Measurements from ENCODE around the gene MAP4K2.

The MAP4K2 gene

DNA sequence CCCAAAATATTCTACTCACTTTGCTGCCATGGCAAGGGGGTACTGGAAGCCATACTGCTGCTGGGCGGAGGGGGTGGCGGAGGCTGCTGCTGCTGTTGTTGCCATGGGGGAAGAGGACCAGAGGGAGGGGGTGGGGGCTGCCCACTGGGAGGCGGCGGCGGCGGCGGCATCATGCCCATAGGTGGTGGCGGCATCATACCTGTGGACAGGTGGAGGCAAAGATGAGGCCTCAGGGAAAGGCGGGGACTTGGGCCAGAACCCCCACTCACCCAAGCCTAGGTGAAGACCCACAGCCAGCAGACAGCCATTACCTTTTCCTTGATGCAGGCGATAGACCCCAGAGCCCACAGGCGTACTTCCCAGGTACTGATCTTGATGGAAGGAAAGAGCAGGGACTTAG, 36.1 kb downstream of the MAP4K2 start:
- DNase-seq = no peak

GRCh38 chr11:64765851-64766665, 37.0 kb downstream of the MAP4K2 start:
- no peak for DNase-seq

DNA sequence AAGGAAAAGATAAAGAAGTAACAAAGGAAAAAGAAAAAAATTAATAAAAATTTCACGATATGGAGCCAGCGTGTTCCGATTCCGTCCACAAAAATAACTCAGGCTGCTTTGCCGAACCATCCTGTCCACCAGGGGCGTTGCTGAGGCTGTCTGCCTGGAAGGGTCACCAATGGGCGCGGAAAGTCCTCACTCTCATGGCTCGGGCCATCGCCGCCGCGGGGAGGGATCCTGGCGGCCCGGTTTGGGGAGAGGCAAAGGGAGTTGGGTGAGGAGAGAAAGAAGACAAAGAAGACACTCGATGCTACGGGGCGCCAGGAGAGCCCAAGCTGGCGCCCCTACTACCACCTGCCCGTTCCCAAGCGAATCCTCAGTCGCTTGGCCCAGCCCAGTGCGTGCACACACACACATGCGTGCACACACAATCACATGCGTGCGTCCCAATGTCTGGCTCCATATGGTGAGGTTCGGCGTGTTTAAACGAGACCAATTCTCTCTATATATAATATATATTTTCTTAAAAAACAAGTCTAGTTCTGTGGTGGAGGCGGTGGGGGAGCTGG, 37.6 kb downstream of the MAP4K2 start:
- DNase-seq = no peak

- no peak for DNase-seq
These were observed 38.3 kb downstream of the MAP4K2 start for GRCh38 chr11:64764753-64765152.

- no peak for DNase-seq
These were observed 38.9 kb downstream of the MAP4K2 start for GRCh38 chr11:64764040-64764611.

DNA sequence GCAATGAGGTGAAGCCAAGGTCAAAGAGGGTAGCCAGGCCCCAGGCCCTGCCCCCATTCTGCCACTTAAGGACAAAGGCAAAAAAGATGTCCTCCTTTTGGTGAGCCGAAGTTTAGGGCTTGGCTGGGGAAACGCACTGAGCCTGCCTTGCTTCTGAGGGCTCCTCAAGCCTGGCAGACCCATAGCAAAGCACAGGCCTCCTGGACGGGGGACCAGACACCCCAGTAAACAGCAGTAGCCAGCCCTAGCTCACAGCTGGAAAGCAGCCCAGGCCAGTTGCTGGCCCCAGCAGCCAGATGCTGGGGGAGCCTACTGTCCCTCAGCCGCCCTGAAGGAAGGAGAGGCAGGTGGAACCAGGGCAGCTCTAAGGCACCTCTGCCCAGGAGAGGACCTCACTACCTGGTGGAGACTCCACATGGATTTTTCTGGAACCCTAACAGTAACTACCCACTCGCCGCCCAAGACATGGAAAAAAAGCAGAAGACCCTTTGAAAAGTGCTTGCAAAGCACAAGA, 39.4 kb downstream of the MAP4K2 start:
- no peak for DNase-seq

DNA sequence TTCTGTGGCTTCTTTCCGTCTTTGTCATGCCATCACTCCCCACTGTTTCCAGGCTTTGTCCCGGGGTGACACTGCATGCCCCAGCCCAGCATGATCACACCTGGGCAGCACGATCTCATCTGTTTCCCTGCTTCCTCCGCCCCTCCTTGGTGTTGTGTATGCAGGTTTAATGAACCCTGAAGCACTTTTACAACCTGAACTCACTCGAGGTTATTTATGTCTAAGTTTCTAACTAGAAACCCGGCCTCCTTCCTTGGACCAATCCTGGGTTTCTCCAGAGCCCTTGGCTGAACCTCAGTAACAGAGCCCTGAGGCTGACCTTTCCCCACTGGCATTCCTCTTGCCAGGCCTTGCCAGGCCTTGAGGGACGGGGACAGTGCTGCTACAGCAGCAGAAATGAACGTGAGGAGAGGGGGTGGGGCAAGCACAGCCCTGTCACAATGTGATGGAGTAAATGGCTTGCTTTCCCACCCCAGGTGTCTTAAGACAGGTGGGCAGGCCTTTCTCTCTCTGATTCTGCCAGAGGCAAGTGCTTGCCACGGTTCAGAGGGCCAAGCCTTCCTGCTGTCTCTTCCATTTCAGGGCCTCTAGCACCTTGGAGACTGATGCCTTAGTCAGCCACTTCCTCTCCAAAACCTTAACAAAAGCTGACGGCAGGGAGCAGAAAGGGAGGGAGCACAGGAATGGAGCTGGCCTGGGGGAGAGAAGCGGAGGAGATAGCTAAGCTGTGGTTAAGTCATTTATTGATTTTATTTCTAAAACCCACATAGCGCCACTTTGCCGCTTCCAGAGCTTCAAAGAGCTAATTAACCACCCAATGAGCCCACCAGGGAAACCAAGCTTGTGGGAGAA, 40.1 kb downstream of the MAP4K2 start:
- no peak for DNase-seq

GRCh38 chr11:64762277-64762673, 40.7 kb downstream of the MAP4K2 start:
- DNase-seq = no peak

DNA sequence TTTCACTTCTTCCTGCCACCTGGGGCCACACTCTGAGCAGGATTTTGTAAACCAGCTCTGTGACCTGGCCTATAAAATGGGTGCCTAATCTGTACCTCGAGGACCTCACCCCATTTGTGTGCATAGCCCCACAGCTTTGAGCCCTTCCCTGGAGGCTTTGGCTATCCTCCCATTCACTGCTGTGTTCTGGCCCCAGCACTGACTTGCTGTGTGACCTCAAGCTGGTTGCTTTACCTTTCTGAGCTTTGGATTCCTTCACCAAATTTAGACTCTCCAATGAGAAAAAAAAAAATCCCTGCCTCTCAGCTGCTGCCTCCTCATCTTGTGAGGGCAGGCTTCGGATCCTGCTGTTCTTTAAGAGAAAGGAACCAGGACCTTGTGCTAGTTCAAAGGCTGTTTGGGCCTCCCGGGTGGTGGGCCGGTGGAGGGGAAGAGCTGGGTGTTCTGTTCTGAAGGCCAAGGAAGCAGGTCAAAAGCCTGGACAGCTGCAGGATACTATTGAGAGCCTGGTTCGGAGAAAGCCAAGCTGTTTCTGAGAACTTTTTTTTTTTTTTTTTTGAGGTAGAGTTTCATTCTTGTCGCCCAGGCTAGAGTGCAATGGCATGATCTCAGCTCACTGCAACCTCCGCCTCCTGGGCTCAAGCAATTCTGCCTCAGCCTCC, 42.1 kb downstream of the MAP4K2 start:
- no peak for DNase-seq

- no peak for DNase-seq
These were observed 43.0 kb downstream of the MAP4K2 start, which contains the start of gene PYGM for GRCh38 chr11:64759722-64760719. TSS of gene PYGM (minus strand) at chr11:64759974. CDS start at chr11:64759898, 76 bp downstream.

- no peak for DNase-seq
These were observed 43.8 kb downstream of the MAP4K2 start for GRCh38 chr11:64759131-64759721.

GRCh38 chr11:64758330-64759079, 44.5 kb downstream of the MAP4K2 start:
- no peak for DNase-seq

DNA sequence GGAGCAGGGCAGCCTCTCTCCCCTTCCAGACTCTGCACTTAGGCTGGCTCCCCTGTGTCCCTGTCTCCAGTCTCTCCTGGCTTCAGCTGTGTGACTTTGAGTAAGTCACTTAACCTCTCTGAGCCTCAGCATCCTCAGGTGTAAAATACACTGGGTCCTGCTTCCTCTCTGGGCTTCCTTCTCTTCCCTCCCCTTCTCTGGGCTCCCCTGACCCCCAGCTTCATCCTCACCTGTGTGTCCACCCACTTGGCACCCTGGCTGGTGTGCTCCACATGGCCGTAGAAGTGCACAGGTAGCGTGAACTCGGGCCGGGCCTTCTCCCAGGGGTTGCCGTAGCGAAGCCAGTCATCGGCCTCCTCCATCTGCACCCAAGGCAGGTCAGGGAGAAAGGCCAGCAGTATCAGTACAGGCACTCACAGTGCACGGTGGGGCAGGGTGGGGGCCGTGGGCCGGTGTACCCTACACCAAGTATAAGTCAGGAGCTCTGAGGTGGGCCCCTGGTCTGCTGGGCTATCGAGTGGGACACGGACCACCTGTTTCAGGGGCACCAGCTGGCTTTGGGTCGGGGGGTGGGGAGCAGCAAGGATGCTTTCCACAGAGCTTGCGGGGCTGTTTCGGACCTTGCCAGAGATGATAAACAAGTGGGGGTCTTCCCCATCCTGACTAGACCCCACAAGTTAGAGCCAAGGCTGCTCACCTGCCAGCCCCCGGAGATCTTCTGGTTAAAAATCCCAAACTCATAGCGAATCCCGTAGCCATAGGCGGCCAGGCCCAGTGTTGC, 45.3 kb downstream of the MAP4K2 start:
- no peak for DNase-seq

DNA sequence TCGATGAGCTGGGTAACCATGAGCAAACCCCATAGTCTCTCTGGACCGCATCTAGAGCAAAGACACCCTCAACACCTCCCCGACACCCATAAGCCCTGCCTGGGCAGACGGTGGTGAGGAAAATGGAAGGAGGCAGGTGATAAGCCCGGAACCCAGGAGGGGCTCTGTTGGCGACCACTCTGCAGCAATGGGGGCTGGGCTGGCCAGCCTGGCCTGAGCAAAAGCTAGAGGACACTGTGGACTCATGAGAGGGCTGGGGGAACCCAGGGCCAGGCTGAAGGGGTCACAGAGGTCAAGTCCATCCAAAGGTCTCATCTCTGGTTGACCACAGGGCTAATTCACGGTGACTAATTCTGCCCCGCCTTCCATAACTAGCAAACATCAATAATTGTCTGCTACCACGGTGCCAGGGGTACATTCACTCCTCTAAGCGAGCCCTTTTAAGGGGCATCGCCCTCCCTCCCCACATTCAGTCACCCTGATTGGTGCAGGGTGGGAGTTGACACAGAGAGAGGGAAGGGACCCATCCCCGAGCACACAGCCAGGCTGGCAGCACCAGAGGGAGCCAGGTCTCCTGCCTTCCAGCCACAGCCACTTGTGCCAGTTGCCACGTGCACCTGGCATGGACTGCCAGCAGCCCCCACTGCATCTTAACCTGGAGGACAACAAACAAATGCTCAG, 47.2 kb downstream of the MAP4K2 start:
- no peak for DNase-seq

GRCh38 chr11:64754919-64755662, 47.9 kb downstream of the MAP4K2 start:
- no peak for DNase-seq

- no peak for DNase-seq
These were observed 48.7 kb downstream of the MAP4K2 start for GRCh38 chr11:64754124-64754918.
